Osteocyte (in vitro differentiated cells): ENCODE measurements around the gene PPP1R9A. TPM values are rescaled to one million over a fixed set of nuclear protein-coding genes. Genes with fewer than 3 reads are reported as not detected.
"Not testable (repeated sequence)": the region's sequence is repeated elsewhere in the genome, so short reads cannot be mapped to it uniquely, and the experiment has no call there.

Experiments
- DNase-seq: peaks from one replicate; pipeline ENCODE4 v3.0.0; 2021; ENCODE audit warnings: mixed read lengths; ENCODE audit not compliant: unreplicated experiment; ENCODE audit errors: extremely low spot score
- H3K27ac Mint-ChIP-seq: one replicate; pipeline ENCODE4 v1.8.0; 2021; ENCODE audit warnings: mild to moderate bottlenecking, mixed read lengths; ENCODE audit not compliant: unreplicated experiment
- H3K27me3 Mint-ChIP-seq: one replicate; pipeline ENCODE4 v1.8.0; 2021; ENCODE audit warnings: mixed read lengths; ENCODE audit not compliant: unreplicated experiment
- H3K36me3 Mint-ChIP-seq: one replicate; pipeline ENCODE4 v1.8.0; 2021; ENCODE audit warnings: mixed read lengths; ENCODE audit not compliant: unreplicated experiment
- H3K4me1 Mint-ChIP-seq: one replicate; pipeline ENCODE4 v1.8.0; 2021; ENCODE audit warnings: mixed read lengths; ENCODE audit not compliant: unreplicated experiment
- H3K4me3 Mint-ChIP-seq: one replicate; pipeline ENCODE4 v1.8.0; 2021; ENCODE audit warnings: mild to moderate bottlenecking, moderate library complexity, mixed read lengths; ENCODE audit not compliant: unreplicated experiment
- H3K9me3 Mint-ChIP-seq: one replicate; pipeline ENCODE4 v1.8.0; 2021; ENCODE audit warnings: mixed read lengths; ENCODE audit not compliant: unreplicated experiment
- CTCF ChIP-seq: fragments of 200-600 bp; sonication (generic); IDR thresholded peaks from 2 replicates; pipeline ENCODE4 v1.5.0; 2021; ENCODE audit warnings: antibody characterized with exemption, mild to moderate bottlenecking, moderate library complexity
- total RNA-seq: library from RNA; stranded (reverse); gene quantifications from 2 replicates; pipeline ENCODE4 v1.2.1, GENCODE V29; 2021

PPP1R9A gene
- total RNA-seq, 1 donor from 2014 or later = 3.4 TPM

DNA sequence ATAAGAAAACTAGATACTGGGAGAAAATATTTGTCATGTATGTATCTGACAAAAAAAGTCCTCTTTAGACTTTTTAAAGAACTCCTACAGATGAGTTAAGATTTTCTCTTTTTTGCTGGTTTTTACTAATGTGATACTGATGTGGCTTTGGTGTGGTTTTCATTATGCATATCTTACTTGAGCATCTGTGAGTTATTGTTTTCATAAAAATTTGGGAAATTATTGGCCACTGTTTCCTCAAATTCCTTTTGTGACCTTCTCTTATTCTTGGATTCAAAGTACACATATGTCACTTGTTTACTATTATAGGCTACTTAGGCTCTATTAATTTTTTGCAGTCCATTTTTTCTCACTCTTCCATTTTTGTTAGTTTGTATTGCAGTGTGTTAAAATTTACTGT is 89.0 kb downstream of the PPP1R9A start:
- Mint-ChIP-seq H3K36me3 (no peaks in the 10 kb centered on the region), H3K4me1 (peaks cover 6% of the 10 kb centered on the region), H3K9me3 (peaks cover under 1% of the 10 kb centered on the region), H3K27me3 (no peaks in the 10 kb centered on the region), H3K27ac (no peak overlapping the region), H3K4me3 (no peak overlapping the region)
- no peak for TF ChIP-seq CTCF
- DNase-seq = no peak

GRCh38 chr7:94997547-94997946 is 90.2 kb downstream of the PPP1R9A start:
- no peaks in the 10 kb centered on the region for H3K36me3 Mint-ChIP-seq
- H3K27me3 Mint-ChIP-seq = no peaks in the 10 kb centered on the region
- H3K27ac Mint-ChIP-seq = no peak overlapping the region
- peaks cover 6% of the 10 kb centered on the region for H3K4me1 Mint-ChIP-seq
- no peak for DNase-seq
- H3K9me3 Mint-ChIP-seq = no peaks in the 10 kb centered on the region
- no peak for TF ChIP-seq CTCF
- H3K4me3 Mint-ChIP-seq = no peak overlapping the region

GRCh38 chr7:94998266-94999068 is 91.1 kb downstream of the PPP1R9A start:
- no peak for DNase-seq
- TF ChIP-seq CTCF = no peak

DNA sequence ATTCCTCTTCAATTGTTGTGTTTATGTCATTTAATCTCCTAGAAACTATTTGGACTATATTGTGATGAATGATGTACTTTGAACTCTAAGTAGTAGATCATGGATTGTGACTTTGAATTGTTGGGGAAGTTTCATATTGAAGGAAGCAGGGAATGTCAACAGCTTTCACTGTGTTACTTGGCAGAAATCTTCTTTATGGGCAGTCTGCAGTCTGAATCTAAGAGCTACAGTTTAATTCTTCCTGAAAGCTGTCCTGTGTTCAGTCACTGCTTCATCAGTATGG is 91.6 kb downstream of the PPP1R9A start:
- Mint-ChIP-seq H3K27me3 (no peaks in the 10 kb centered on the region), H3K9me3 (no peaks in the 10 kb centered on the region), H3K4me1 (peaks cover 6% of the 10 kb centered on the region), H3K4me3 (no peak overlapping the region), H3K36me3 (no peaks in the 10 kb centered on the region), H3K27ac (no peak overlapping the region)
- no peak for TF ChIP-seq CTCF
- no peak for DNase-seq

More at GRCh38 chr7:94998266-94999068, 91.1 kb downstream of the PPP1R9A start:
- H3K4me3 Mint-ChIP-seq = no peak overlapping the region
- peaks cover 6% of the 10 kb centered on the region for H3K4me1 Mint-ChIP-seq
- no peaks in the 10 kb centered on the region for H3K9me3 Mint-ChIP-seq
- no peaks in the 10 kb centered on the region for H3K27me3 Mint-ChIP-seq
- H3K27ac Mint-ChIP-seq = no peak overlapping the region
- H3K36me3 Mint-ChIP-seq = no peaks in the 10 kb centered on the region

GRCh38 chr7:94999601-95000000 is 92.2 kb downstream of the PPP1R9A start:
- not testable (repeated sequence) for H3K27me3 Mint-ChIP-seq, DNase-seq, H3K4me1 Mint-ChIP-seq, H3K36me3 Mint-ChIP-seq, H3K27ac Mint-ChIP-seq, H3K9me3 Mint-ChIP-seq, H3K4me3 Mint-ChIP-seq

DNA sequence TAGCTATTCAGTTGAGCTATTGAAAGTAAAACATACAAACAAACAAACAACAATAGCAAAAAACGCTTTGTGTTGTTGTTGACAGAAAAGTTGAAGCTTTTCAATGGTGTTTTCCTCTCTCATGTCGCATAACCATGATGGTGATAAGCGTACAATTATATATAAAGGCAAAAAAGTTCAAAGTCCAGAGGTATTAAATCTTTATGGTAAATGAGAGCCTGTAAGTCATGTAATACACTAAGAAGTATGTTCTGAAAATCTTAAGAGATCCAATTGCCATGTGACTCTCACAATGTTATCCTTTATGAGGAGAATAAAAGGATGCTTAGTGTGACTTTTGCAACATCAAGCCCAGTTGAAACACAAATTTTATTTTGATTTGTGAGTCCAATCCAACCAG is 93.9 kb downstream of the PPP1R9A start:
- H3K27me3 Mint-ChIP-seq = no peaks in the 10 kb centered on the region
- TF ChIP-seq CTCF = no peak
- H3K27ac Mint-ChIP-seq = no peak overlapping the region
- peaks cover 4% of the 10 kb centered on the region for H3K4me1 Mint-ChIP-seq
- no peaks in the 10 kb centered on the region for H3K9me3 Mint-ChIP-seq
- H3K4me3 Mint-ChIP-seq = no peak overlapping the region
- no peak for DNase-seq
- H3K36me3 Mint-ChIP-seq = no peaks in the 10 kb centered on the region
